OCI-LY7 (cell line): ENCODE results near the gene EPHA5. TPM values are rescaled to one million over a fixed set of nuclear protein-coding genes. Genes with fewer than 3 reads are reported as not detected.

Experiments used
- BruUV-seq: library from RNA; stranded (reverse); fragments of 400-500 nt; replicated peaks from 2 replicates; lab custom pipeline; 2021; lab: Mats Ljungman, UMichigan
- CTCF ChIA-PET: fragments of 300-600 bp; sonication (Branson Sonifier 250); formaldehyde crosslinking; loops from one replicate; lab custom pipeline; 2022; ENCODE audit warnings: antibody characterized with exemption; ENCODE audit not compliant: unreplicated experiment; lab: Charles Lee
- POLR2A ChIA-PET: fragments of 300-600 bp; sonication (Branson Sonifier 250); formaldehyde crosslinking; loops from one replicate; lab custom pipeline; 2022; ENCODE audit warnings: antibody characterized with exemption; lab: Charles Lee
- DNase-seq: peaks from one replicate; pipeline ENCODE4 v3.0.0-alpha.2; 2015; ENCODE audit warnings: low spot score
- H2AFZ ChIP-seq: fragments of 200-600 bp; sonication (generic), shearing (Covaris generic); 2 replicates; pipeline ENCODE4 v1.6.1; 2014; ENCODE audit warnings: mild to moderate bottlenecking, antibody characterized with exemption, low read length, moderate library complexity
- H3K27ac ChIP-seq: fragments of 200-600 bp; sonication (generic); 2 replicates; pipeline ENCODE4 v1.5.1; 2014; ENCODE audit warnings: mixed run types, low read depth, mild to moderate bottlenecking, moderate library complexity, low read length, inconsistent platforms; ENCODE audit not compliant: poor library complexity, severe bottlenecking
- H3K36me3 ChIP-seq: fragments of 200-600 bp; sonication (generic); 2 replicates; pipeline ENCODE4 v1.6.1; 2014; ENCODE audit warnings: mild to moderate bottlenecking, antibody characterized with exemption, low read length, moderate library complexity, mixed read lengths; ENCODE audit not compliant: insufficient read depth
- H3K4me1 ChIP-seq: fragments of 200-600 bp; sonication (generic); 2 replicates; pipeline ENCODE4 v1.5.1; 2014; ENCODE audit warnings: mild to moderate bottlenecking, low read length; ENCODE audit not compliant: insufficient read depth, poor library complexity, severe bottlenecking
- H3K4me2 ChIP-seq: fragments of 200-600 bp; sonication (generic); 2 replicates; pipeline ENCODE4 v1.6.1; 2014; ENCODE audit warnings: mild to moderate bottlenecking, low read length
- H3K4me3 ChIP-seq: fragments of 200-600 bp; sonication (generic); 2 replicates; pipeline ENCODE4 v1.5.1; 2014; ENCODE audit warnings: mild to moderate bottlenecking, low read depth, low read length; ENCODE audit not compliant: poor library complexity, severe bottlenecking
- H3K79me2 ChIP-seq: fragments of 200-600 bp; sonication (generic); 2 replicates; pipeline ENCODE4 v1.6.1; 2016; ENCODE audit warnings: low read depth, mild to moderate bottlenecking, low read length, moderate library complexity, mixed read lengths; ENCODE audit not compliant: insufficient read depth
- H3K9me2 ChIP-seq: fragments of 200-600 bp; sonication (generic); 2 replicates; pipeline ENCODE4 v1.6.1; 2016; ENCODE audit warnings: mild to moderate bottlenecking, low read length, mixed read lengths; ENCODE audit not compliant: insufficient read depth
- H3K9me3 ChIP-seq: fragments of 200-600 bp; sonication (generic); 2 replicates; pipeline ENCODE4 v1.6.1; 2014; ENCODE audit warnings: mild to moderate bottlenecking, mixed run types, low read length, mixed read lengths
- H4K20me1 ChIP-seq: fragments of 200-600 bp; sonication (generic); 2 replicates; pipeline ENCODE4 v1.6.1; 2014; ENCODE audit warnings: mild to moderate bottlenecking, antibody characterized with exemption, low read length, moderate library complexity, mixed read lengths; ENCODE audit not compliant: insufficient read depth
- EZH2phosphoT487 ChIP-seq: fragments of 200-600 bp; sonication (generic); IDR thresholded peaks from 2 replicates; pipeline ENCODE4 v1.6.1; 2018; ENCODE audit warnings: low read depth, borderline replicate concordance, mild to moderate bottlenecking, mixed run types, antibody characterized with exemption, low read length, moderate library complexity, mixed read lengths
- intact Hi-C: fragments of 100-400 bp; cut with micrococcal nuclease; formaldehyde crosslinking; loops from one replicate; pipeline ENCODE4 v1.10.0; 2022; ENCODE audit not compliant: unreplicated experiment
- total RNA-seq, 2 experiments: library from RNA; depleted of rRNA in 1 of 2; stranded (reverse); fragments of >200 nt in 1 of 2; shearing (Covaris generic) in 1 of 2; gene quantifications; 2 replicates each; pipeline ENCODE4 v1.2.3, GENCODE V29; 2014 to 2022
- TF ChIP-seq, protein P1 (sequence below): fragments of 200-600 bp; sonication (generic); conservative IDR thresholded peaks from 2 replicates; pipeline ENCODE4 v1.5.1; 2014; ENCODE audit warnings: mild to moderate bottlenecking, antibody characterized with exemption, low read length, moderate library complexity, mixed read lengths

EPHA5 gene
- total RNA-seq, 2 experiments from 2014 or later = not detected

DNA sequence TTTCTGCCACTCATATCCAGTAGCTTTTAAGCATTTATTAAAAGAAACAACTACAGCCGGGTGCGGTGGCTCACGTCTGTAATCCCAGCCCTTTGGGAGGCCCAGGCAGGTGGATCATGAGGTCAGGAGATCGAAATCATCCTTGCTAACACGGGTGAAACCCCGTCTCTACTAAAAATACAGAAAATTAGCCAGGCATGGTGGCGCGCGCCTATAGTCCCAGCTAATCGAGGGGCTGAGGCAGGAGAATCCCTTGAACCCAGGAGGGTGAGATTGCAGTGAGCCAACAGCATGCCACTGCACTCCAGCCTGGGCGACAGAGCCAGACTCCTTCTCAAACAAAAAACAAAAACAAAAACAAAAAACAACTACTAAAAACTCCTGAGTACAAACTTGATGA, 119.8 kb downstream of the EPHA5 start:
- H3K9me3 ChIP-seq = no peaks in the 10 kb centered on the region
- CTCF ChIA-PET = no interaction called here
- no peaks in the 10 kb centered on the region for H4K20me1 ChIP-seq
- POLR2A ChIA-PET = no interaction called here
- DNase-seq = no peak
- no peak overlapping the region for H3K27ac ChIP-seq
- no peak overlapping the region for H3K4me2 ChIP-seq
- H2AFZ ChIP-seq = no peak overlapping the region
- BruUV-seq = no TSS peak
- no peaks in the 10 kb centered on the region for H3K79me2 ChIP-seq
- intact Hi-C loops = no loop called here
- no peaks in the 10 kb centered on the region for H3K36me3 ChIP-seq
- TF ChIP-seq EZH2phosphoT487 = no peak
- TF ChIP-seq, protein P1, sequence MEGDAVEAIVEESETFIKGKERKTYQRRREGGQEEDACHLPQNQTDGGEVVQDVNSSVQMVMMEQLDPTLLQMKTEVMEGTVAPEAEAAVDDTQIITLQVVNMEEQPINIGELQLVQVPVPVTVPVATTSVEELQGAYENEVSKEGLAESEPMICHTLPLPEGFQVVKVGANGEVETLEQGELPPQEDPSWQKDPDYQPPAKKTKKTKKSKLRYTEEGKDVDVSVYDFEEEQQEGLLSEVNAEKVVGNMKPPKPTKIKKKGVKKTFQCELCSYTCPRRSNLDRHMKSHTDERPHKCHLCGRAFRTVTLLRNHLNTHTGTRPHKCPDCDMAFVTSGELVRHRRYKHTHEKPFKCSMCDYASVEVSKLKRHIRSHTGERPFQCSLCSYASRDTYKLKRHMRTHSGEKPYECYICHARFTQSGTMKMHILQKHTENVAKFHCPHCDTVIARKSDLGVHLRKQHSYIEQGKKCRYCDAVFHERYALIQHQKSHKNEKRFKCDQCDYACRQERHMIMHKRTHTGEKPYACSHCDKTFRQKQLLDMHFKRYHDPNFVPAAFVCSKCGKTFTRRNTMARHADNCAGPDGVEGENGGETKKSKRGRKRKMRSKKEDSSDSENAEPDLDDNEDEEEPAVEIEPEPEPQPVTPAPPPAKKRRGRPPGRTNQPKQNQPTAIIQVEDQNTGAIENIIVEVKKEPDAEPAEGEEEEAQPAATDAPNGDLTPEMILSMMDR = no peak
- H3K9me2 ChIP-seq = no peaks in the 10 kb centered on the region
- no peaks in the 10 kb centered on the region for H3K4me1 ChIP-seq
- H3K4me3 ChIP-seq = no peak overlapping the region

DNA sequence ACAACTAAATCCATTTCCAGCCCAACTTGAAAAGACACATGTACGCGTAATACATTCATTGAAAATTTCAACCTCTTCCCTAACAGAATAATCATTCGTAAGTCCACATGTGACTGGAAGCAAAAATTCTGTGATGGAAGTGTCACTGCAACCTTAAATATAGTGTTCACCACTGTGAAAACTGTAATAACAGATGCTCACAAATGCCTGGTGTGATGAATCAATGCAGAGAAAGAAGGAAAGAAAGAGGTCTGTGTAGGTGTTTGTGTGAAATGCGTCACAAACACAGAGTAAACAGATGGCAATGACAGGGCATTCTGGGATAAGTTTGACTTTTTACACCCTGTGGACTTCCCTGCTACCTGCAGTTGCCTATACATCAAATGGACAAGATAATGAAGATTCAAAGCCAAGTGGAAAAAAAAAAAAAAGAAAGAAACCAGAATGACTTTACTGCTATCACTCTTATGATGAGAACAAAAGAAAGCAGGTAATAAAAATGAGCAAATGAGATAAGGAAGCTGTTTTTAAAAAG, 123.3 kb downstream of the EPHA5 start:
- Histone ChIP-seq H3K4me2 (no peak overlapping the region), H3K9me3 (no peaks in the 10 kb centered on the region), H3K4me3 (no peak overlapping the region), H3K27ac (no peak overlapping the region), H3K79me2 (no peaks in the 10 kb centered on the region), H3K9me2 (no peaks in the 10 kb centered on the region), H2AFZ (no peak overlapping the region), H3K4me1 (no peaks in the 10 kb centered on the region), H4K20me1 (no peaks in the 10 kb centered on the region), H3K36me3 (no peaks in the 10 kb centered on the region)
- BruUV-seq = no TSS peak
- CTCF ChIA-PET = no interaction called here
- intact Hi-C loops = no loop called here
- no peak for TF ChIP-seq EZH2phosphoT487
- TF ChIP-seq, protein P1 = no peak
- DNase-seq = no peak
- POLR2A ChIA-PET = interaction anchor here (0.7 kb wide), 1 partner anchor 73 kb away, joined by 4 read pairs; no protein-coding TSS in a partner anchor

DNA sequence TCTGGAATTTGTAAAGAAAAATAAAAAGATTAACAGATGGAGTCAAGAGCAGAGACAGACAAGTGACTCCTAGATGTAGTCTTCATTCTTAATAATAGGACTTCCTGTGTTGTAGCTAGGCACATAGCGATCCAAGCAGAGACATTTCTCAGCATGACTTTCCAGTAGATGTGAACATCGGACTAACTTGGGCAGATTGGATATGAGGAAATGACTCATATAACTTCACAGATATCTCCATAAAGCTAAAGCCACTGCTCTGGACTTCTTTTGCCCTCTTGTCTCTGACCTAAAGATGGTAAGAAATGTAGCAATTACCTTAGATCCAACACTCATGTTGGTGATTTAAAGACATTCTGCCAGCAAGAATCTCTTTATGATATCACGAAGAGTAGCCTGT, 131.7 kb downstream of the EPHA5 start:
- H2AFZ ChIP-seq = no peak overlapping the region
- intact Hi-C loops = no loop called here
- BruUV-seq = no TSS peak
- H3K4me2 ChIP-seq = no peak overlapping the region
- H3K4me1 ChIP-seq = no peaks in the 10 kb centered on the region
- no peaks in the 10 kb centered on the region for H3K79me2 ChIP-seq
- no peaks in the 10 kb centered on the region for H3K36me3 ChIP-seq
- no peak for DNase-seq
- H3K9me3 ChIP-seq = no peaks in the 10 kb centered on the region
- H4K20me1 ChIP-seq = no peaks in the 10 kb centered on the region
- CTCF ChIA-PET = no interaction called here
- H3K27ac ChIP-seq = no peak overlapping the region
- TF ChIP-seq, protein P1 = no peak
- TF ChIP-seq EZH2phosphoT487 = no peak
- no peaks in the 10 kb centered on the region for H3K9me2 ChIP-seq
- POLR2A ChIA-PET = interaction anchor here (0.8 kb wide), 1 partner anchor 14 kb away, joined by 3 read pairs; no protein-coding TSS in a partner anchor
- no peak overlapping the region for H3K4me3 ChIP-seq
